GM18873 (cell line): Measurements from ENCODE around the gene SPTY2D1.
"Not testable (repeated sequence)": the region's sequence is repeated elsewhere in the genome, so short reads cannot be mapped to it uniquely, and the experiment has no call there.

ENCODE experiments used
- ATAC-seq: cut with Tn5 transposase; IDR thresholded peaks from one replicate; pipeline ENCODE4 v1.9.1; 2021; ENCODE audit warnings: mild to moderate bottlenecking, moderate library complexity, moderate number of reproducible peaks; ENCODE audit not compliant: unreplicated experiment, low FRiP score

SPTY2D1 gene

GRCh38 chr11:18618342-18619025 lies 15.7 kb downstream of the SPTY2D1 start:
- ATAC-seq = no peak

GRCh38 chr11:18617688-18618341 lies 16.3 kb downstream of the SPTY2D1 start:
- peak; percentile 44 for ATAC-seq

- peak; percentile 88 for ATAC-seq
Observed at GRCh38 chr11:18615628-18616392, 18.3 kb downstream of the SPTY2D1 start.

GRCh38 chr11:18614667-18615066 lies 19.5 kb downstream of the SPTY2D1 start:
- no peak for ATAC-seq

GRCh38 chr11:18612394-18612793 lies 21.7 kb downstream of the SPTY2D1 start:
- no peak for ATAC-seq

- ATAC-seq = no peak
Observed at GRCh38 chr11:18611196-18611595, 22.9 kb downstream of the SPTY2D1 start.

- ATAC-seq = no peak
Observed at GRCh38 chr11:18608376-18608775, 25.8 kb downstream of the SPTY2D1 start.

- ATAC-seq = no peak
Observed at GRCh38 chr11:18600915-18601569, 33.1 kb downstream of the SPTY2D1 start.

GRCh38 chr11:18599739-18600230 lies 34.4 kb downstream of the SPTY2D1 start, which contains the start of gene MISFA:
Gene MISFA (plus strand): TSS chr11:18599789. CDS start chr11:18599929, 140 bp downstream.
- no peak for ATAC-seq

GRCh38 chr11:18594999-18595749 lies 39.0 kb downstream of the SPTY2D1 start:
- no peak for ATAC-seq

- not testable (repeated sequence) for ATAC-seq
Observed at GRCh38 chr11:18594088-18594487, 40.1 kb downstream of the SPTY2D1 start.

- no peak for ATAC-seq
Observed at GRCh38 chr11:18590571-18590970, 43.6 kb downstream of the SPTY2D1 start.

GRCh38 chr11:18588297-18589252 lies 45.6 kb downstream of the SPTY2D1 start, which contains the start of gene UEVLD:
Gene UEVLD (minus strand): TSS chr11:18588734. CDS start chr11:18588654, 80 bp downstream.
- peak; percentile 54 for ATAC-seq

GRCh38 chr11:18581825-18582224 lies 52.3 kb downstream of the SPTY2D1 start:
- no peak for ATAC-seq

GRCh38 chr11:18580113-18580766 lies 53.9 kb downstream of the SPTY2D1 start:
- ATAC-seq = no peak

GRCh38 chr11:18578975-18579598 lies 55.1 kb downstream of the SPTY2D1 start:
- ATAC-seq = no peak

GRCh38 chr11:18575361-18575760 lies 58.8 kb downstream of the SPTY2D1 start:
- ATAC-seq = no peak

- ATAC-seq = no peak
Observed at GRCh38 chr11:18567081-18567480, 67.1 kb downstream of the SPTY2D1 start.
